Muscle layer of colon (tissue), 2 donors: Measurements from ENCODE around the gene HES5.
"Not testable (repeated sequence)": the region's sequence is repeated elsewhere in the genome, so short reads cannot be mapped to it uniquely, and the experiment has no call there.

Source experiments
- H3K27ac ChIP-seq: one replicate; pipeline ENCODE4 v1.7.0; 2013; ENCODE audit warnings: low read depth, mild to moderate bottlenecking, low read length, moderate library complexity
- H3K27me3 ChIP-seq, 2 donors: one replicate each; pipeline ENCODE4 v1.7.0; 2013; ENCODE audit warnings: low read length in 2 of 2, mild to moderate bottlenecking in 2 of 2; ENCODE audit not compliant: insufficient read depth in 2 of 2, control insufficient read depth in 1 of 2
- H3K36me3 ChIP-seq: one replicate; pipeline ENCODE4 v1.7.0; 2013; ENCODE audit warnings: mild to moderate bottlenecking, low read length; ENCODE audit not compliant: insufficient read depth
- H3K4me1 ChIP-seq: one replicate; pipeline ENCODE4 v1.7.0; 2013; ENCODE audit warnings: mild to moderate bottlenecking, low read length; ENCODE audit not compliant: insufficient read depth
- H3K4me3 ChIP-seq, 2 donors: one replicate each; pipeline ENCODE4 v1.7.0; 2013; ENCODE audit warnings: low read length in 2 of 2, low read depth in 1 of 2, mild to moderate bottlenecking in 1 of 2, moderate library complexity in 1 of 2
- H3K9ac ChIP-seq: one replicate; pipeline ENCODE4 v1.7.0; 2013; ENCODE audit warnings: low read length
- H3K9me3 ChIP-seq: one replicate; pipeline ENCODE4 v1.7.0; 2013; ENCODE audit warnings: mild to moderate bottlenecking, low read length
- donor health status: abdominal sarcoma.
- donor health status: Adenocarcinoma of cecum.

Gene HES5

GRCh38 chr1:2529784-2530512 lies at the start of gene HES5:
Gene HES5, minus strand, starts transcription at chr1:2530263. Its CDS starts 99 bp downstream, at chr1:2530164.
- H3K4me1 ChIP-seq: peaks cover 25% of the 10 kb centered on the region
- peaks cover 25 to 73% of the 10 kb centered on the region in 2 donors for H3K27me3 ChIP-seq
- H3K4me3 ChIP-seq: no peak within 1 kb of the TSS
- no peak within 1 kb of the TSS for H3K9ac ChIP-seq
- no peaks in the 10 kb centered on the region for H3K36me3 ChIP-seq
- no peaks in the 10 kb centered on the region for H3K9me3 ChIP-seq
- no peak within 1 kb of the TSS for H3K27ac ChIP-seq

- Histone ChIP-seq H3K4me1 (peaks cover 3% of the 10 kb centered on the region), H3K4me3 (no peak overlapping the region), H3K9me3 (no peaks in the 10 kb centered on the region), H3K27me3 (peaks cover 0 to 17% of the 10 kb centered on the region in 2 donors), H3K27ac (no peak overlapping the region), H3K9ac (no peak overlapping the region), H3K36me3 (no peaks in the 10 kb centered on the region)
Measured at GRCh38 chr1:2578758-2579118, 48.7 kb upstream of the HES5 start.

- H3K9ac ChIP-seq, H3K27ac ChIP-seq, H3K4me3 ChIP-seq, H3K36me3 ChIP-seq, H3K9me3 ChIP-seq, H3K4me1 ChIP-seq: not testable (repeated sequence)
- peaks cover 0 to 17% of the 10 kb centered on the region in 2 donors for H3K27me3 ChIP-seq
Measured at GRCh38 chr1:2577565-2578075, 47.6 kb upstream of the HES5 start.

GRCh38 chr1:2575801-2576663 lies 46.0 kb upstream of the HES5 start:
- Histone ChIP-seq H3K9ac (no peak overlapping the region), H3K36me3 (no peaks in the 10 kb centered on the region), H3K4me1 (no peaks in the 10 kb centered on the region), H3K27me3 (peaks cover 0 to 18% of the 10 kb centered on the region in 2 donors), H3K4me3 (no peak overlapping the region), H3K9me3 (no peaks in the 10 kb centered on the region), H3K27ac (no peak overlapping the region)

GRCh38 chr1:2574350-2574749 lies 44.3 kb upstream of the HES5 start:
- no peaks in the 10 kb centered on the region for H3K4me1 ChIP-seq
- no peak overlapping the region for H3K27ac ChIP-seq
- peaks cover 0 to 20% of the 10 kb centered on the region in 2 donors for H3K27me3 ChIP-seq
- no peaks in the 10 kb centered on the region for H3K9me3 ChIP-seq
- no peaks in the 10 kb centered on the region for H3K36me3 ChIP-seq
- no peak overlapping the region for H3K9ac ChIP-seq
- no peak overlapping the region for H3K4me3 ChIP-seq

- no peaks in the 10 kb centered on the region for H3K4me1 ChIP-seq
- peaks cover 0 to 19% of the 10 kb centered on the region in 2 donors for H3K27me3 ChIP-seq
- no peak overlapping the region for H3K4me3 ChIP-seq
- H3K9me3 ChIP-seq: no peaks in the 10 kb centered on the region
- H3K36me3 ChIP-seq: no peaks in the 10 kb centered on the region
- no peak overlapping the region for H3K9ac ChIP-seq
- H3K27ac ChIP-seq: no peak overlapping the region
Measured at GRCh38 chr1:2573250-2573920, 43.3 kb upstream of the HES5 start.

GRCh38 chr1:2571348-2571747 lies 41.3 kb upstream of the HES5 start:
- Histone ChIP-seq H3K36me3 (no peaks in the 10 kb centered on the region), H3K4me3 (no peak overlapping the region), H3K27me3 (peaks cover 0 to 21% of the 10 kb centered on the region in 2 donors), H3K4me1 (no peaks in the 10 kb centered on the region), H3K27ac (no peak overlapping the region), H3K9me3 (no peaks in the 10 kb centered on the region), H3K9ac (no peak overlapping the region)

- no peak overlapping the region for H3K4me3 ChIP-seq
- no peak overlapping the region for H3K27ac ChIP-seq
- H3K4me1 ChIP-seq: no peaks in the 10 kb centered on the region
- no peaks in the 10 kb centered on the region for H3K9me3 ChIP-seq
- H3K27me3 ChIP-seq: peaks cover 0 to 26% of the 10 kb centered on the region in 2 donors
- H3K36me3 ChIP-seq: no peaks in the 10 kb centered on the region
- H3K9ac ChIP-seq: no peak overlapping the region
Measured at GRCh38 chr1:2570332-2570731, 40.3 kb upstream of the HES5 start.

- H3K36me3 ChIP-seq, H3K9me3 ChIP-seq, H3K4me3 ChIP-seq, H3K9ac ChIP-seq, H3K27ac ChIP-seq, H3K4me1 ChIP-seq: not testable (repeated sequence)
- peaks cover 0 to 26% of the 10 kb centered on the region in 2 donors for H3K27me3 ChIP-seq
Measured at GRCh38 chr1:2569703-2570102, 39.6 kb upstream of the HES5 start.

- Histone ChIP-seq H3K27ac (no peak overlapping the region), H3K9ac (no peak overlapping the region), H3K4me3 (no peak overlapping the region), H3K9me3 (no peaks in the 10 kb centered on the region), H3K36me3 (no peaks in the 10 kb centered on the region), H3K27me3 (peaks cover 0 to 26% of the 10 kb centered on the region in 2 donors), H3K4me1 (no peaks in the 10 kb centered on the region)
Measured at GRCh38 chr1:2569060-2569459, 39.0 kb upstream of the HES5 start.

GRCh38 chr1:2568187-2568816 lies 38.2 kb upstream of the HES5 start:
- H3K9ac ChIP-seq, H3K9me3 ChIP-seq, H3K4me1 ChIP-seq, H3K36me3 ChIP-seq, H3K4me3 ChIP-seq, H3K27ac ChIP-seq: not testable (repeated sequence)
- H3K27me3 ChIP-seq: peaks cover 0 to 26% of the 10 kb centered on the region in 2 donors
